Breast epithelium (tissue), 3 donors: ENCODE results near the gene CHMP1B.

Experiments
- POLR2A ChIP-seq: fragments of 450-650 bp; IDR thresholded peaks from one replicate; pipeline ENCODE4 v1.6.1; 2016; ENCODE audit warnings: antibody characterized with exemption, mild to moderate bottlenecking, moderate library complexity
- TF ChIP-seq, protein P1 (sequence below), 3 donors: fragments of 450-650 bp; IDR thresholded peaks; one replicate each; pipeline ENCODE4 v1.5.1; 2016 to 2017; ENCODE audit warnings: antibody characterized with exemption in 3 of 3, mild to moderate bottlenecking in 3 of 3, moderate library complexity in 3 of 3

DNA sequence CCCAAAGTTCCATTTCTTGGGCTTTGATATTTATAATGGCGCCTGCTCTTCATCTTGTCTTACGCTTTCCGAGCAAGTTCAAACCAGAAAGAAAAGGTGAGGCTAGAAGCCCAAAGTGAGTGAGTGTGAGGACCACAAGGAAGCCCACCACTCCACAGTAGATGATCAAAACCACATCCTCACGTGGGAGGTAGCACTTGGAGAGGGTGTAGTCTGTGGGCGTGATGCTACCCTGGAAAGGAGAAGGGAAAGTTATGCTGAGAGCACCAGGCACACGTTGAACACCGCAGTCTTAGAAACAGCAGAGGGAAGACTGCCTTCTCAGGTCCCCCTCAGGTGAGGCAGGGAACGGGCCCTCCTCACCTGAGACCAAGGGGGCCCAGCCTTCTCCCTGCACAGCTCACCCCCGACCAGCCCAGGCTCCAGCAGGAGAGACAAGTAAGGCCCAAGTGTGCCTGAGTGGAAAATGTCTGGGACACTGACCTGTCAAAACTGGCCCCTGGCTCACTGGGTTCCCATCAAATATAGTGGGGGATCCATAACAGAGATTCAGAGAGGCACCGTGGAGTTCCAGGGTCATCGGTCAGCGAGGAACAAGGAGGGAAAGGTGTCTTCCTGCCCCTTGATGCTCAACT lies 33.3 kb downstream of the CHMP1B start:
- TF ChIP-seq, protein P1, sequence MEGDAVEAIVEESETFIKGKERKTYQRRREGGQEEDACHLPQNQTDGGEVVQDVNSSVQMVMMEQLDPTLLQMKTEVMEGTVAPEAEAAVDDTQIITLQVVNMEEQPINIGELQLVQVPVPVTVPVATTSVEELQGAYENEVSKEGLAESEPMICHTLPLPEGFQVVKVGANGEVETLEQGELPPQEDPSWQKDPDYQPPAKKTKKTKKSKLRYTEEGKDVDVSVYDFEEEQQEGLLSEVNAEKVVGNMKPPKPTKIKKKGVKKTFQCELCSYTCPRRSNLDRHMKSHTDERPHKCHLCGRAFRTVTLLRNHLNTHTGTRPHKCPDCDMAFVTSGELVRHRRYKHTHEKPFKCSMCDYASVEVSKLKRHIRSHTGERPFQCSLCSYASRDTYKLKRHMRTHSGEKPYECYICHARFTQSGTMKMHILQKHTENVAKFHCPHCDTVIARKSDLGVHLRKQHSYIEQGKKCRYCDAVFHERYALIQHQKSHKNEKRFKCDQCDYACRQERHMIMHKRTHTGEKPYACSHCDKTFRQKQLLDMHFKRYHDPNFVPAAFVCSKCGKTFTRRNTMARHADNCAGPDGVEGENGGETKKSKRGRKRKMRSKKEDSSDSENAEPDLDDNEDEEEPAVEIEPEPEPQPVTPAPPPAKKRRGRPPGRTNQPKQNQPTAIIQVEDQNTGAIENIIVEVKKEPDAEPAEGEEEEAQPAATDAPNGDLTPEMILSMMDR (IDR thresholded peaks at IDR 0.05) = no peak
- no peak for TF ChIP-seq POLR2A
